Right atrium auricular region (tissue), 2 donors: ENCODE results near the gene PLD4. TPM values are rescaled to one million over a fixed set of nuclear protein-coding genes. Genes with fewer than 3 reads are reported as not detected.

Experiments
- DNase-seq: peaks from one replicate; pipeline ENCODE4 v3.0.0-alpha.2; 2019; ENCODE audit warnings: low spot score
- H3K27ac ChIP-seq, 2 donors: fragments of 200-600 bp; sonication (generic); 1 replicate in 1 of 2; 2 replicates in 1 of 2; pipeline ENCODE4 v1.5.1; 2016 to 2019
- H3K27me3 ChIP-seq, 2 donors: fragments of 200-600 bp; sonication (generic); one replicate each; pipeline versions ENCODE4 v1.5.1 to v1.6.0; 2017 to 2019
- H3K36me3 ChIP-seq: fragments of 200-600 bp; sonication (generic); one replicate; pipeline ENCODE4 v1.5.1; 2016
- H3K4me1 ChIP-seq, 2 donors: fragments of 200-600 bp; sonication (generic); one replicate each; pipeline versions ENCODE4 v1.5.1 to v1.6.0; 2017 to 2019
- H3K4me3 ChIP-seq, 2 donors: fragments of 200-600 bp; sonication (generic); 1 replicate in 1 of 2; 2 replicates in 1 of 2; pipeline ENCODE4 v1.5.1; 2017 to 2019; ENCODE audit warnings: mild to moderate bottlenecking in 1 of 2, moderate library complexity in 1 of 2
- H3K9me3 ChIP-seq, 2 donors: fragments of 200-600 bp; sonication (generic); one replicate each; pipeline ENCODE4 v1.5.1; 2019
- CTCF ChIP-seq, 2 donors: fragments of 200-600 bp; sonication (generic); IDR thresholded peaks; one replicate each; pipeline ENCODE4 v1.5.1; 2019; ENCODE audit warnings: antibody characterized with exemption in 2 of 2
- total RNA-seq, 2 donors: library from RNA; depleted of rRNA; stranded (reverse); fragments of >200 nt; gene quantifications; one replicate each; pipeline ENCODE4 v1.1.0, GENCODE V29; 2016

Gene PLD4
- total RNA-seq, 2 donors from 2014 or later: 0.08 TPM; not detected in 1

GRCh38 chr14:104957146-104958113 is 32.8 kb downstream of the PLD4 start:
- H3K9me3 ChIP-seq: no peaks in the 10 kb centered on the region
- no peak overlapping the region for H3K27ac ChIP-seq
- no peak for DNase-seq
- no peaks in the 10 kb centered on the region for H3K4me1 ChIP-seq
- no peaks in the 10 kb centered on the region for H3K36me3 ChIP-seq
- H3K27me3 ChIP-seq: no peaks in the 10 kb centered on the region
- TF ChIP-seq CTCF (IDR thresholded peaks at IDR 0.05): no peak
- H3K4me3 ChIP-seq: no peak overlapping the region

- DNase-seq: no peak
- H3K4me1 ChIP-seq: peaks cover 0 to 31% of the 10 kb centered on the region in 2 donors
- no peak overlapping the region for H3K27ac ChIP-seq
Measured at GRCh38 chr14:104964546-104964945, 39.9 kb downstream of the PLD4 start.

GRCh38 chr14:104965561-104966231 is 41.0 kb downstream of the PLD4 start:
- H3K4me1 ChIP-seq: peaks cover 0 to 41% of the 10 kb centered on the region in 2 donors
- H3K27me3 ChIP-seq: peaks cover 0 to 4% of the 10 kb centered on the region in 2 donors
- H3K27ac ChIP-seq: no peak overlapping the region
- TF ChIP-seq CTCF (IDR thresholded peaks at IDR 0.05): no peak
- H3K36me3 ChIP-seq: no peaks in the 10 kb centered on the region
- H3K9me3 ChIP-seq: no peaks in the 10 kb centered on the region
- DNase-seq: no peak
- H3K4me3 ChIP-seq: no peak overlapping the region

More at GRCh38 chr14:104964546-104964945, 39.9 kb downstream of the PLD4 start:
- TF ChIP-seq CTCF (IDR thresholded peaks at IDR 0.05): no peak
- Histone ChIP-seq H3K4me3 (no peak overlapping the region), H3K9me3 (no peaks in the 10 kb centered on the region), H3K36me3 (no peaks in the 10 kb centered on the region), H3K27me3 (peaks cover 0 to 4% of the 10 kb centered on the region in 2 donors)

- H3K4me1 ChIP-seq: peaks cover 0 to 46% of the 10 kb centered on the region in 2 donors
- DNase-seq: no peak
- no peaks in the 10 kb centered on the region for H3K36me3 ChIP-seq
- peak overlapping the region; percentile 55 to 67 for H3K27ac ChIP-seq
- no peak overlapping the region for H3K4me3 ChIP-seq
- no peak for TF ChIP-seq CTCF (IDR thresholded peaks at IDR 0.05)
- H3K9me3 ChIP-seq: no peaks in the 10 kb centered on the region
- H3K27me3 ChIP-seq: peaks cover 0 to 4% of the 10 kb centered on the region in 2 donors
Measured at GRCh38 chr14:104966261-104966865, 41.7 kb downstream of the PLD4 start.

GRCh38 chr14:104966981-104967385 is 42.3 kb downstream of the PLD4 start:
- no peak for TF ChIP-seq CTCF (IDR thresholded peaks at IDR 0.05)
- Histone ChIP-seq H3K4me3 (peak overlapping the region in 1 of 2 donors; percentile 47), H3K27me3 (peaks cover 0 to 4% of the 10 kb centered on the region in 2 donors), H3K27ac (peak overlapping the region; percentile 55 to 67), H3K9me3 (no peaks in the 10 kb centered on the region), H3K36me3 (no peaks in the 10 kb centered on the region), H3K4me1 (peaks cover 0 to 52% of the 10 kb centered on the region in 2 donors)
- no peak for DNase-seq
